GM10248 (cell line): ENCODE measurements around the gene AVP.
A peak's percentile ranks its signal among the peaks of the same experiment; 100 is the strongest.

ENCODE experiments used
- CTCF ChIA-PET: fragments of 300-600 bp; sonication (Branson Sonifier 250); formaldehyde crosslinking; extraction: SDS; loops from one replicate; lab custom pipeline; 2021; ENCODE audit warnings: antibody characterized with exemption; lab: Yijun Ruan, JAX
- POLR2A ChIA-PET: fragments of 350-650 bp; sonication (Branson Sonifier 250); formaldehyde crosslinking; extraction: SDS; loops from one replicate; lab custom pipeline; 2020; ENCODE audit warnings: antibody characterized with exemption; lab: Yijun Ruan, JAX
- DNase-seq: peaks from one replicate; pipeline ENCODE4 v3.0.0; 2012; ENCODE audit errors: extremely low spot score
- CTCF ChIP-seq: IDR thresholded peaks from 2 replicates; pipeline ENCODE4 v1.5.1; 2012; ENCODE audit warnings: mild to moderate bottlenecking, low read depth; ENCODE audit errors: extremely low read depth, missing control alignments, control extremely low read depth

Gene AVP

GRCh38 chr20:3047486-3048419, 36.8 kb downstream of the AVP start:
- no peak for DNase-seq
- ChIA-PET POLR2A (no interaction called here), CTCF (no interaction called here)
- TF ChIP-seq CTCF = no peak

GRCh38 chr20:3046677-3047462, 37.7 kb downstream of the AVP start:
- ChIA-PET POLR2A (no interaction called here), CTCF (no interaction called here)
- DNase-seq = peak; percentile 43
- TF ChIP-seq CTCF = no peak

GRCh38 chr20:3045816-3046676, 38.5 kb downstream of the AVP start, which contains the start of gene MRPS26:
TSS of gene MRPS26 (plus strand) at chr20:3046052. CDS start at chr20:3046069, 17 bp downstream.
- DNase-seq = peak; percentile 94
- TF ChIP-seq CTCF = no peak
- ChIA-PET CTCF (interaction anchor here (2.9 kb wide), 1 partner anchor 8 kb away, joined by 15 read pairs; no protein-coding TSS in a partner anchor), POLR2A (no interaction called here)

- CTCF ChIA-PET = interaction anchor here (2.9 kb wide), 1 partner anchor 9 kb away, joined by 15 read pairs; no protein-coding TSS in a partner anchor
- POLR2A ChIA-PET = no interaction called here
- peak; percentile 87 for DNase-seq
- no peak for TF ChIP-seq CTCF
Measured at GRCh38 chr20:3045042-3045815, 39.3 kb downstream of the AVP start.

- no peak for TF ChIP-seq CTCF
- ChIA-PET POLR2A (no interaction called here), CTCF (interaction anchor here (2.9 kb wide), 1 partner anchor 9 kb away, joined by 15 read pairs; no protein-coding TSS in a partner anchor)
- no peak for DNase-seq
Measured at GRCh38 chr20:3044336-3044965, 40.1 kb downstream of the AVP start.
